Measurements from ENCODE around the gene ARHGAP15.

DNA sequence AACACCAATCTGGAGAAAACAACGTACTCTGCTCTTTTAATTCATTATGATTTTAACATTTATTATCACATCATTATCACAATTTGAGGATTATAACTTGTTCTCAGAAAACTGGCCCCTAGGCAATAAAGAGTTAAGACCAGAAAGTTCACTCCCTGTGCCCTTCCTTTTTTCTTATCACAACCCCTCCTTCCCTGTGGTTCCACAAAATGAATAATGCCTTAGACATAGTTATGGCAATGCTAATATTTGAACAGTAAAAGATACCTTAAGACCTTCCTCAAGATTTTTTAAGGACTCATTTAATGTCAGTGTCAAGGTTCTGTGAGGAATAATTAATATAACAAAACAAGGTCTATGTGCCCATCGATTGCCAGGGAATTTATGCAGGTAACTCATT lies 596.2 kb downstream of the ARHGAP15 start:
- TF ChIP-seq, protein P1, sequence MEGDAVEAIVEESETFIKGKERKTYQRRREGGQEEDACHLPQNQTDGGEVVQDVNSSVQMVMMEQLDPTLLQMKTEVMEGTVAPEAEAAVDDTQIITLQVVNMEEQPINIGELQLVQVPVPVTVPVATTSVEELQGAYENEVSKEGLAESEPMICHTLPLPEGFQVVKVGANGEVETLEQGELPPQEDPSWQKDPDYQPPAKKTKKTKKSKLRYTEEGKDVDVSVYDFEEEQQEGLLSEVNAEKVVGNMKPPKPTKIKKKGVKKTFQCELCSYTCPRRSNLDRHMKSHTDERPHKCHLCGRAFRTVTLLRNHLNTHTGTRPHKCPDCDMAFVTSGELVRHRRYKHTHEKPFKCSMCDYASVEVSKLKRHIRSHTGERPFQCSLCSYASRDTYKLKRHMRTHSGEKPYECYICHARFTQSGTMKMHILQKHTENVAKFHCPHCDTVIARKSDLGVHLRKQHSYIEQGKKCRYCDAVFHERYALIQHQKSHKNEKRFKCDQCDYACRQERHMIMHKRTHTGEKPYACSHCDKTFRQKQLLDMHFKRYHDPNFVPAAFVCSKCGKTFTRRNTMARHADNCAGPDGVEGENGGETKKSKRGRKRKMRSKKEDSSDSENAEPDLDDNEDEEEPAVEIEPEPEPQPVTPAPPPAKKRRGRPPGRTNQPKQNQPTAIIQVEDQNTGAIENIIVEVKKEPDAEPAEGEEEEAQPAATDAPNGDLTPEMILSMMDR (conservative IDR thresholded peaks at IDR 0.05; ENCODE audit: low read length): no peak
- TF ChIP-seq EZH2phosphoT487 (IDR thresholded peaks at IDR 0.05; ENCODE audit: borderline replicate concordance, low read depth, low read length): no peak

Measured in OCI-LY7 (cell line).